Sciatic nerve (tissue), 2 donors: Measurements from ENCODE around the gene KCNT1. TPM values are rescaled to one million over a fixed set of nuclear protein-coding genes. Genes with fewer than 3 reads are reported as not detected.

Source experiments
- ATAC-seq: fragments of 200-7000 bp; cut with Tn5 transposase; one replicate; pipeline ENCODE4 v1.9.1; 2020; ENCODE audit warnings: mild to moderate bottlenecking, moderate library complexity
- DNase-seq: peaks from one replicate; pipeline ENCODE4 v3.0.0-alpha.2; 2020; ENCODE audit warnings: low spot score
- intact Hi-C: fragments of 100-400 bp; cut with DNase I; formaldehyde crosslinking; loops from one replicate; pipeline ENCODE4 v1.14.2; 2022
- total RNA-seq: library from RNA; stranded (reverse); fragmentation: NEBNext Ultra II Directional; extraction: Animal tissue kit (Norgen Biotek cat#: 25700); gene quantifications from one replicate; pipeline ENCODE4 v1.2.1, GENCODE V29; 2021
- donor health status: DM: no; HTN: no; CAD: no.
- donor health status: DM: no; HTN: no; CAD: no.

KCNT1 gene
- total RNA-seq, 1 donor from 2014 or later: 0.53 TPM

DNA sequence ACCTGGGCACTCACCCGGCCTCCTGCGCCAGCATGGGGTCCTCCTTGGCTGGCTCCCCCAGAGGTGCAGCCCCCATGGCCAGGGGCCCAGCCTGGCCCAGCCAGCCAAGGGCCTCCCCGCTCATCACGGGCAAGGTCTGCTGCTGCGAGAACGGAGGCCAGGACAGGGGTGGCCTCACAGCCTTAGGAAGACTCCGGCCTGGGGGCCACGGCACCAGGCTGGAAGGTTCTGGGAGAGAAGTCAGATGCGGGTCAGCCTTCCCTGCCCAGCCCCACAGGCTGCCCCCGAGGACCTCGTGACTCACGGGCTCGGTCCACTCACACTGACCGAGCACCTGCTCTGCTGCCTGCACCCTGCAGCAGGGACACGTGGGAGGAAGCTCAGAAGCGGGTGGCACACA, 6.9 kb upstream of the KCNT1 start:
- no peak for ATAC-seq
- DNase-seq: no peak

DNA sequence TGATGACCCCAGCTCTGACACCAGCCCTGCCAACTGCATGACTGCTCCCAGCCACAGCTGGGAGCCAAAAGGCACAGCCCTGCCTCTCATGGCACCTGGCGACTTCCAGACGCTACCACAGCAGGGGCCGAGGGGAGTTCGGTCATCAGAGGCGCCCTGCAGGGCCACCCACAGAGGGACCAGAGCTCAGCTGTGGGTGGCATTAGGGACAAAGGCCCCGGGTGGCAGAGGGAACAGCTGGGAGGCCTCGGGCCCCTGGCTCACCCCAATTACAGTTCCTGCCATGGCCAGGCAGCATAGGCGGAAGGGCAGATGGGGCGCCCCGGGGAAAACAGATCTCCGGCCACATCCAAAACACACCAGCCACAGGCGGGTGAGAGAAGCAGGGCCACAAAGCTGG, 6.3 kb upstream of the KCNT1 start:
- no peak for DNase-seq
- intact Hi-C loops: no loop called here

More for the DNA sequence above, 6.9 kb upstream of the KCNT1 start:
- intact Hi-C loops: no loop called here

DNA sequence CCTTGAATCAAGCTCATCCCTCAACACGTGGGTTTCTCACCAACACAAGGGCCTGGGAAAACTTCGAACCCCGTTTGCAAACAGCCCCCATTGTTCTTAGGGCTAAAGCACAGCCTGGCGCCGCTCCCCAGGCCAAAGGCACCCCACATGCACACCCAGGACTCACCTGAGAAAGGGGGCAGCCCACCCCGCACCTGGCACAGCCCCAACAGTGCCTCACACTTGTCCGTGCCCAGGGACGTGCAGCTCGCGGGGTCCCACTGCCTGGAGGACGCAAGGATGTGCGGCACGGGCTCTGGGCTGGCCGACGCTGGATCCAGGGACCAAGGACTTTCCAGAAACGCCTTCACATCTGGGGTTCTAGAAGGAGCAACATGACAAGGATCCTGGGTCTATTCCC, 5.5 kb upstream of the KCNT1 start:
- DNase-seq (no peak), ATAC-seq (no peak)
- intact Hi-C loops: no loop called here

More for the DNA sequence above, 6.3 kb upstream of the KCNT1 start:
- ATAC-seq: no peak

DNA sequence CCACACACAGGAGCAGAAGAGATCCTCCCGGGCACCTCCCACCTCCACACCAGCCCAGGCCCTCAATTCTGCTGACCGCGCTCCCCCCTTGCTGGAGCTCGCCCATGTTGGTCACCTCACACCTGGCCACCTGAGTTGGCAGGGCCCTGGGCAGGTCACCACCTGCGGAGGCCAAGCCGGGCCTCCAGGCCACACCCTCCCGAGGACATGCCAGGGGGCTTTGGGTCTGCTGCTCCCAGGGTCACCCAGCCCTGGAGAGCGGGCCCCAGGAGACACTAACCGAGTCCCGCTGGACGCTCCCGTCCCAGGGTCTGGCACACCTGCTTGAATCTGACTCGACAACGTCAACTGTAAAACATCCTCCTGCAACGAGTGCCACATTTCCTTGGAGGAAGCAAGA, 4.8 kb upstream of the KCNT1 start:
- no peak for ATAC-seq
- intact Hi-C loops: no loop called here
- DNase-seq: no peak

DNA sequence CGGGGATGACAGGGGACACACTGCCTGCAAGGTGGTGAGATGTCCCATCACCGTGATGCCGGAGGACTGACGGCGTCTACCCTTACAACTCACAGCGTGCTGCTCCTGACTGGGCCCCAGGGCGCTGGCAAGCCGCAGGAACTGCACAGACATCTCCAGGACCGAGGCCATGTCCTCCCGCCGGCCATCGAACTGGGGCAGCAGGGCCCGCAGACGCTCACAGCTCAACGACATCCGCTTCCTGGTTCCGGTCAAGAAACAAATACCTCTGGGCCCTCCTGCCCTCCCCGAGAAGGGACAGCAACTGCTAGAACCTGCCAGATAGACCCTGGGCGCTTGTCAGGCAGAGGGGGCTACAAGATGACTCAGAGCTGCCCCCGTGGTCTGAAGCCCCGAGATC, 3.7 kb upstream of the KCNT1 start:
- intact Hi-C loops: no loop called here
- DNase-seq (no peak), ATAC-seq (no peak)

DNA sequence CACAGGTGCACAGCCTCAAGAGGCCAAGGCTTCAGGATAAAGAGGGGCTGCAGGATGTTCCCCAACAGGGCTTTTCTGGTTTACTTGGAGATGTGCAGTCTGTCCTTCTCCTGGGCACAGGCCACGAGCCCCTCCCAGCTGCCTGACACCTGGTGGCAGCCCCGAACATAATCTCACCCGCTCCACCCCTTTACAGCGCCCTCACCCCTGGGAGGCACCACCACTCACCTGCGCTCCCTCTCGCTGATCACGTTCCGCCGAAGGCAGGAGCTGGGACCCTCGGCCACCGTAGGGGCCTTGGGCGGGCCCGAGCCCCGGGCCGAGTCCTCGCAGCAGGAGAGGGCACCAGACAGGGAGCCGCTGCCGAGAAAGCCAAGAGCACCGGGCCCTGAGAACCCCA, 3.2 kb upstream of the KCNT1 start:
- ATAC-seq (no peak), DNase-seq (no peak)
- intact Hi-C loops: no loop called here

DNA sequence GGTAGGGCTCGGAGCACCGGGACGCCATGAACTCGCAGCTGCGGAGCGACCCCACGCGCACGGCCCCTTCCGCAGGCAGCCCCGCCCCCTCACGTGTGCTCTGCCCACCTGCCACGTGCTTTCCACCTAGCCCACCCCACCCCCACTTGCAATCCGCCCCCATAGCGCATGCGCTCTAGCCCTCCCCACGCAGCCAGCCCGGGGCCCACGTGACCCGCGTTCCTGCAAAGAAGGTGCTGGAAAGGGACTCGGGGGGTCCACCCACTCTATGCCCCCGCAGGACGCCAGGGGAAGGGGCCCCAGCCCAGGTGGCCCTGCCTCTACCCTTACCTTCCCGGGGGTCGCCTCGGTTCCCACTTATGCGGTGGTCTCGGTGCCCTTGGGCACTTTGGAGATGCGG, 2.5 kb upstream of the KCNT1 start, which contains the start of gene SOHLH1:
Gene SOHLH1, minus strand, starts transcription at position 42 of the 400 bp plus-strand sequence. Its CDS starts 14 bp downstream, at position 28.
- no peak for DNase-seq
- no peak for ATAC-seq
- intact Hi-C loops: no loop called here

DNA sequence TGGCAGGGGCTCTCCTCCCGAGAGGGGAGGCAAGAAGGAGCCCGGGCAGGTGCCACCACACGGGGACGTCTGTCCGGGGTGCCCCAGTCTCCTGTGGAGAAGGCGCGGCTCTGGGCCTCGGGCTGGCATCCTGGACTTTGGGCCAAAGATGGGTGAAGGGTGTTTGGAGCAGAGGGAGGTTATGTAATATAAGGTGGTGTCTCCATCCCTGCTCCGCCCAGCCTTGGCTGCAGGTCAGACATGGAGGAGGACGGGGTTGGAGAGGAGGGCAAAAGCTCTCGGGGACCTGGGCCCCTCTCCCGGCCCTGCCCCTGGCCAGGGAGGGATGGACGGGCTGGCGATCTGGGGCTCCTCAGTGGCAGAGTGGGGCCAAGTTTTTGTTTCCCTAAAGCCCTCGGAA, 1.5 kb upstream of the KCNT1 start:
- ATAC-seq: no peak
- intact Hi-C loops: no loop called here
- no peak for DNase-seq

DNA sequence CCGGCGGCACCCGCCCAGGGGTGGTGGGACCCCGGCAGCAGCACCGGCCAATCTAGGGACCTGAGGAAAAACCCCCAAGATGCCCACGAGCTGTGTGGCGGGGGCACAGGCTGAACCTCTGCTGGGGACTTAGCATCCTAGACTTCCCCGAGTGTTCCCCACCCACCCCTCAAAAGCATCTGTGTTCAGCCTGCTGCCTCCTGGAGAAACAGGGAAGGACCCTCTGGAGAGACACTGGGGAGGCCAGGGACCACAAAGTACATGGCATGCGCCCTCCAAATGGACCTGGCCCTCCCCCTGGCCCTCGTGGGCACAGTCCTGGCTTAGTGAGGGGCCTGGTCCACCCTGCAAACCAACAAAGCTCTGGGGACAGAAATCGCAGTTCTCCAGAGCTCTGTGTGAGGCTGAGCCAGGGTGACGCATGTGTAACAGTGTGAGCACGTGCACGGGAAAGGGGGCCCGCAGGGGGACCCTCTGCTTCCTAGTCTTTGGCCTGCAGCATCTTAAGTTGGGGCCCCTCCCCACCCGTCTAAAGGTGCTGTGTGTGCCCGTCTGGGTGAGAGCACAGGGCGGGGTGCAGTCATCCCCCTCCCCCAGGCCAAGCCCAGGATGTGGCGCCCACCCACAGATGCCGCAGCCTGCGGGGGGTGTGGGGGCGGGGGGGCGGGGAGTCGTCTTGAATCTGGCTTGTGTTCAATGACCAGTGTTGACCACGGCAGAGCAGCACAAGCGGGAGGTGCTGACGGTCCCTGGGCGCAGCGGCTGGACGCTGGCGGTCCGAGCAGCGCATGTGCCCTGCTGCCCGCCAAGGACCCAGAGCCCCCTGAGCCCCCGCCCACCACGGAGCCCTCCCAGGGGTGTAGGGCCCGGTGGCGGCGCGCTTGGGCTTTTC, 672 bp upstream of the KCNT1 start:
- intact Hi-C loops: no loop called here

DNA sequence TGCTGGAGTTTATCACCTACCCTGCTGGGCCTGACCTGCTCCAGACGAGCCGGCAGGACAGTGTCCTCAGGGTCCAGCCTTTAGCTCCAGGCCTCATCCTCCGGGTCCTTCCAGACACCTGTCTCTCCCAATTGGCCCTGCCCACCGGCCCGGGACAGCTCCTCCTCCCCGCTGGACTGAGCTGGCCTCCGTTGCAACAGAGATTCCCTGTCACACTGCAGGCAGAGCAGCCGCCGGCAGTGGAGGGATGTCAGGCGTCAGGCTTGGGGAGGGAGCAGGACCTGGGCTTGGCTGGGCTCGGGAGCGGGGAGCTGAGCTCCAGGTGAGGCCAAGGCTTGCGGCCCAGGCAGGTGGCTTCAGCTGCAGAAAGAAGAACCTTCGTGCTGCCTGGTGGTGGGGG, 1.7 kb downstream of the KCNT1 start:
- intact Hi-C loops: no loop called here
- ATAC-seq (no peak), DNase-seq (no peak)

More for the DNA sequence above, 672 bp upstream of the KCNT1 start:
- DNase-seq: no peak
- peak; percentile 4 for ATAC-seq

DNA sequence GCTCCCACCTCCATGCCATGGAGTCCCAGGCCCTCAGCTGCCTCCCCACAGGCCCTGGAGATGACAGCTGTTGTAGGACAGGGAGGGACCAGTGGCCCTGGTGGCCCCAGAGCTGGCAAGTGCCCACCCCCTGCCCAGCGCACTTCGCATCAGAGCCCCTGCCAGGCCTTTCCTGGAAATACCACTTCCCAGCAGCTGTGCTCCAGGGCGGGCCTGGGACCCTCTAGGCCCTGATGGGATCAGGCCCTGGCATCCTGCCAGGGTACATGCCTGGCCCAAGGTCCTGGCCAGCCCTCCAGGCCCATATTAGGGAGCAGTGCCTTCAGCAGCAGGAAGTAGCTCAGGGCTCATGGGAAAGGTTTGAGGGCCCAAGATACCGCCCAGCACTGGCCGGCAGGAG, 2.5 kb downstream of the KCNT1 start:
- ATAC-seq (peak; percentile 14), DNase-seq (no peak)
- intact Hi-C loops: no loop called here

DNA sequence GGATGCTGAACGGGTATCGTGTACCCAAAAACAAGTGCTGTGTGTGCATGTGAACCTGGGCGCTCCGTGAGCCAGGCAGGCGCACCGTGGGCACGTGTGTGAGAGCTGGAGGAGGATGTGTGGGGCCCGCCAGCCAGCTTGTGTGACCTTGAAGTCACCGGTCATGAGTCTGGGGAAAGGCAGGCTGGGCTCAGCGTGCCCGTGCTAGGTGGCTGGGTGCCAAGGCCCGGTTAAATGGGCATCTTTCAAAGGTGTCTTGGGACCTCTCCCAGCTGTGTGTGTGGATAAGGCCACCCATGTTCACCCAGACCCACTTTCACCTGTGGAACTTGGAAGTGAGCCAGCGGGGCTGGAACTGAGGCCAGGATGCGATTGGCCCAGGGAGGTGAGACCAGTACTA, 3.4 kb downstream of the KCNT1 start:
- ATAC-seq (no peak), DNase-seq (no peak)
- intact Hi-C loops: no loop called here

DNA sequence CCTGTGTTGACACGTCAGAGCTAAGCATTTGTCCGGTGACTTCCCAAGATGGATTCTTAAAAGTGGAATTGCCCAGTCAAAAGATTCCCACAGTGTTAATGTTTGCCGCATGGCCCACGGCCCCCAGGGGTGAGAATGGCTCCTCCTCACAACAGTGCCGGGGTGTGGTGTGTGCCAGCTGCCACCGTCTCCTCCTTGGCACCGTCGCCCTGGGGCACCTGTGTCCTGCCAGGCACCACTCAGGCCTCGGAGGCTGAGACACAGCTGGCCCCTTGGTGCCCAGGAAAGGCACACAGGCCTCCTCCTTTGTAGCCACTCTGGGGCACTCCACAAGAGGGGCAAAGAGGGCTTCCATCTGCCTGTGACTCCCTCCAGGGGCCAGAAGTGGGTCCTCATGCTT, 4.3 kb downstream of the KCNT1 start:
- ATAC-seq (no peak), DNase-seq (no peak)
- intact Hi-C loops: no loop called here

DNA sequence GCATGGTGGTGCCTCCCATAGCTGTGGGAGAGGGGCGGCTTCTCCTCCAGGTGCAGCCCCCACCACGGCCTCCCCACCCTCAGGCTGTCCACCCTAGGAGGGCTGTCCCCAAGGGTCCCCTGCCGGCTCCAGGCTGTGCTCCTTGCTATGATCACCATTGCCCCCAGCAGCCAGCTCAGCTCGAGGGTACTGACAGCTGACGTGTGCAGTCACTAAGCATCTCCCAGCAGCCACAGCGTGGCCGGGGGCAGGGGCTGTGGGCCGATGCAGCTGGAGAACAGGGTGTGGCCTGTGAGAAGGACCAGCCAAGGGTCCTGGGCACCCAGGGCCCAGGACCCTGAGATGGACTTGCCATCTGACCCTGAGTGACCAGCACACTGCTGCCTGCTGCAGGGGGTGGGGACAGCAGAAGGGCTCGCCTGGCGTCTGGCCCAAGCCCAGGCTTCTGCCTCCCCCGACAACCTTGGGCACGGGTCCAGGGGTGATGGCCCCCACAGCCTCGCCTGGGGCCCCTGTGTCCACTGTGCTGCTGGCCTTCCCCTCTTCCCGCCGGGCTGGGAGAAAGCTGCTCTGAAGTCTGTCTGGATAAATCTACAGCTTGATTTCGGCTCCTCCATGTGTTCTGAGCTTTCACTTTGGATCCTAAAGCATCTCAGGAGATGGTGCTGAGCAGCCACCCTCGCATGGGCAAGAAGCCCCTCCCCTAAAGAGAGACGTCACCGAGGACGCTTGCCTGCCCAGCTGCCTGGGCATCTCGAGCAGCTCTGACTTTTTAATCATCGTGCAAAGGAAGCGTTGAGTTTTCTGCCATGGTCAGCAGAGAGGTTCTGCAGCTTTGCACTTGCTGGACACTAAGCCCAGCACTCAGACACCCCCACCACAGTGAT, 5.5 kb downstream of the KCNT1 start:
- DNase-seq: no peak
- intact Hi-C loops: no loop called here
- no peak for ATAC-seq

DNA sequence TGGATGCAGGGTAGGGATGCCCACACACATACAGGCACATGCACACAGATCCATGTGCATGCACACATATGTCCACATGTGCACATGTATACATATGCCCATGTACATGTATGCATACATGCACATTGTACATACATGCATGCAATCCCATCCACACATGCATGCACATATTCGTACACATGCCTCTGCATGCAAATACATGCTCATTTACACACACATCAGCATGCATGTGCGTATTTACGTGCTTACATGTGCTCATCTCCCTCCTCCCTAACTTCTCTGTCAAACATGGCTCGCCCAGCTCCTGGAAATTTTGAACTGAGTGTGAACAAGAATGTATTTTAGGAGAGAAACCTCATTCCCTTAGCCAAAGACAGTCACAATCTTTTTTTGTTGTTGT, 6.2 kb downstream of the KCNT1 start:
- no peak for ATAC-seq
- DNase-seq: no peak
- intact Hi-C loops: no loop called here

DNA sequence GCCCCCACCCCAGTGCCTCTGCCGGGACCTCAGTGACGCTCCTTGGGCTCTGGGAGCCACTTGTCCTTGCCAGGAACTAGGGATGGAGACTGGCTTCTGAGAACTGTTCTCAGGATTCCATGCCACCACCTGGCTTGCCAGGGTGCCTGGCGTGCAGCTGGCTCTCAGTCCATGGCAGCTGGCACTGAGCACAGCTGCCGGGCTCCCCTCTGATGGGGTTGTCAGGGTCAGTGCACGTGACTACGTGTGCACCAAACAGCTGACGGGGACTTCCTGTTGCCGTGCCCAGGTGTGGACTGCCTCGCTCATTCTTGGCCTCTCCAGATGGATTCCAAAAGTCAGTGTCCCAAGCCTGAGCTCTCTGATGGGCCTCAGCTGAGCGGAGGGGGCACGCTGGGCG, 9.4 kb downstream of the KCNT1 start:
- intact Hi-C loops: no loop called here
- DNase-seq (no peak), ATAC-seq (no peak)

DNA sequence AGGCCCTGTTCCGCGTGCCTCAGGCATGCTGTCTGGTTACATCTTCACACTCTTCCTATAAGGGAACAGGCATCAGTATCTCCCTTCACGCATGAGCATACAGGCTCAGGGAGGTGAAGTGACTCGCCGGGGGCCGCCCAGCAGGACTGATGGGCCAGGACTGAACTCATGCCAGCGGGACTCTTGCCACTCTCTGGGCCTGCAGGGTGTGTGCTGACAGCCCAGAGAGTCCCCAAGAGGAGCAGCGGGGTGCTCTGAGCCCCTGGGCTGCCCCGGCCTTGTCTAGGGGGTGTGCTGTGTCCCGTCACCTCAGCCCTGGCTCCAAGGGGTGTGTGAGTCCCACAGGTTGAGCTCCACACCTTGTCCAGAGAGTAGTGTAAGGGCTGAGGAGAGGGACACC, 9.9 kb downstream of the KCNT1 start:
- ATAC-seq (no peak), DNase-seq (no peak)
- intact Hi-C loops: no loop called here

DNA sequence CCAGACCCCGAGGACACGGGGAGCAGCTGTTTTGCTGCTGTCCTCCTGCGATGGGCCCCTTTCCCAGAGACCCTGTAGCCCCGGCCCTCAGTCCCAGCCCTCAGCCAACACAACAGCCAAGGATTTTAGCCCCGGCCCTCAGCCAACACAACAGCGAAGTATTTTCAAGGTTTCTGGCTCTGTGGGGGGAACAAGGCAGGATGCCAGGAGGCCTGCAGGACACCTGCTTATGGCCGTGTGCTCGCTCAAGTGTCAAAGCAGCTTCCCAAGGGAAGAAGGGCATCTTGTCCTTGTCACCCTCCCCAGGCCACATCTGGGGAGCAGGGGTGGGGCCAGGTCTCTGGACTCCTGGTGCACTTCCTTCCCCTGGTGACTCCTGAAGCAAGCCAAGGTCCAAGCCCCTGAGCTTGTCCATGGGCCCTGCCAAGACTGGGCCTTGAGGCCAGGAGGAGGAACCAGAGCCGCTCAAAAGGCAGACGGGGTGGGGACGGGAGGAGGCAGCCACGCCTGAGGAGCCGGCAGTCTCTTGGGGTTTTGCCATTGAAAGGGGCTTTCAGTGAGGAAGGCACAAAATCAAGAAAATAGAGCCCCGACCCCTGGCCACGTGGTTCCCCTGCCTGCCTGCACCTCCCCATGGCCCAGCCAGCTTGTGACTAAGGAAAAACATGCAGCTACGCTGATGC, 10.8 kb downstream of the KCNT1 start:
- ATAC-seq: no peak
- DNase-seq: no peak
- intact Hi-C loops: no loop called here

DNA sequence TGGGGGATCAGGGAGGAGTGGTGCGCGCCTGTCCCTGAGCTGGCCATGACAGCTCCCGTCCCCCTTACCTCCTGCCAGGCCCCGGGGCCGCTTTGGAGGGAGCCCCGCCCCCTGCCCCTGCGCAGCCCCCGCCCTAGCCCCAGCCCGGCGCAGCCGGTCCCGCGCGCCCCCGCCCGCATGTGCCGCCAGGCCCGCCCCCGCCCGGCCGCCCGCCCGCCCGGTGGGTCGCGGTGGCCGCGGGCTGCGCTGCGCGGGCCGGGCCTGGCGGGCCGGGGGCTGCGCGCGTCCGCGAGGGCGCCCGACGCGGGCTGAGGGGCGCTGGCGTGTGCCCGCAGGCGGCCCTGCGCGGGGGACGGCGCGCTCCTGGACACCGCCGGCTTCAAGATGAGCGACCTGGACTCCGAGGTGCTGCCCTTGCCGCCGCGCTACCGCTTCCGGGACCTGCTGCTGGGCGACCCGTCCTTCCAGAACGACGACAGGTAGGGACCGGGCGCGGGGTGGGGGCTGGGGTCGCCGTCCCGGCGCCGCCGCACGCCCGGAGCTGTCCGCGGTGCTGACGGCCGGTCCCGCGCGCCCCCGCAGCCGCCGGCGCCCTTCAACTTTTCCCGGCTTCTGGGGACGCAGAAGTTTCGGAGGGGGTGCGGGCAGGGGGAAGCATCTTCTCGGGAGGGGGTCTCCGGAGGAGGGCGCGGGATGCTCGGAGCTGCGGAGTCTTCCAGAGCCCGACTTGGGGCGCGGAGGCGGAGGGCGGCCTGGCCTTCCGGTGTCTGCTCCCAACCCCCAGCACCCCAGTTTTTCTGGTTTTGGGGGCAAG, 12.5 kb downstream of the KCNT1 start:
- intact Hi-C loops: no loop called here
- ATAC-seq: no peak

More for the DNA sequence above, 12.5 kb downstream of the KCNT1 start:
- no peak for DNase-seq
